ENCODE data around the gene LINGO4.

GRCh38 chr1:151849871-151850270 lies 44.7 kb upstream of the LINGO4 start:
- TF ChIP-seq POLR2A (IDR thresholded peaks at IDR 0.05) (no peak), CTCF (IDR thresholded peaks at IDR 0.05) (no peak), EP300 (IDR thresholded peaks at IDR 0.05; ENCODE audit: low read depth) (no peak)

Data from transverse colon (tissue), 3 donors.